GM21529 (cell line): ENCODE results near the gene ARHGEF2.

Source experiments
- ATAC-seq: cut with Tn5 transposase; IDR thresholded peaks from one replicate; pipeline ENCODE4 v1.9.1; 2021; ENCODE audit not compliant: unreplicated experiment

ARHGEF2 gene

DNA sequence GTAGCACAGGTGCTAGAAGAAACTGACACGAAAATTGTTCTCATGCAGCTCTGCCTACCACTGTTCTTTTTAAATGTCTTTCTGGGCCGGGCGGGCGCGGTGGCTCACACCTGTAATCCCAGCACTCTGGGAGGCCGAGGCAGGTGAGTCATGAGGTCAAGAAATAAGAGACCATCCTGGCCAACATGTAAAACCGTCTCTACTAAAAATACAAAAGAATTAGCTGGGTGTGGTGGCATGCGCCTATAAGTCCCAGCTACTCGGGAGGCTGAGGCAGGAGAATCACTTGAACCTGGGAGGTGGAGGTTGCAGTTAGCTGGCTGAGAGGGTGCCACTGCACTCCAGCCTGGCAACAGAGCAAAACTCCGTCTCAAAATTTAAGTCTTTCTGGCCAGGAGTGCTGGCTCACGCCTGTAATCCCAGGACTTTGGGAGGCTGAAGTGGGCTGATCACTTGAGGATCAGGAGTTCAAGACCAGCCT is 66.3 kb downstream of the ARHGEF2 start:
- ATAC-seq = no peak

DNA sequence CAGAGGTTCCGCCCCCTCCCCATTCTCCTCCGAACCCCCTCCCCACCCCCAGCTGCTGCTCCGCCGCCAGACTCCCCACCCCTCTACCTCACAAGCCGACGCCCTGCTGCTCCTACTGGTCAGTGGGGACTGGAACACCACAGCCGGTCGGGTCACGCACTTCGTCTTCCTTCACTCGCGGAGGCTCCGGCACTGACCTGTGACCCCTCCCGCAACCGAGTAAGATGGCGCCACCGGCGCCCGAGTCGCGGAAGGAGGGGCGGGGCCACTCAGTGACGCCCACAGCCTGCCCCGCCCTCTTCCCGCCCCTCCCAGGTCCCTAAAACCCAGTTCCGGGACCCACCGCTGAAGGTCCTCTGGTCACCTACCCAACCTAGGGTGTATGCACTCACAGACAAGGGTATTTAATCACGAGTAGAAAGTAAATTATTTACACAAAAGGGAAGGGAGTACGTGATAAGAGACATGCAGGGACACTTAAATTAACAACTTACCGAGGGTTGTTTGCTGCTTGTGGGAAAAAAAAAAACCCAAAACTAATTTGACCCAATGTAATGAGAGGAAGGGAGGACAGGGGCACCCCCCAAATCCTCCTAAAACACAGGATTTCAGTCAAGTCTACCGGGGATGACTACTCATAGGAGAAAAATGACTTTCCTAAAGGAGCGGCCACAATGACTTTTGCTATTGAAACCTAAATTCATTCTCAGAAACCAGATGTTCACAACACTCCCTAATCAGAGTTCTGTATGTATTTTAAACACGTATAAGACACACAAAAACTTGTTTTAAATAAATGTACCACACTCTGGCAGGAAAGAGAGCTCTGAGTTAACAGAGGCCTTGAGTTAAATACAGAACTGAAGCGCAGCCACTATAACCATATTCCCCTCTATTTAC is 66.9 kb downstream of the ARHGEF2 start, which contains the start of gene RIT1:
RIT1 (minus strand) TSS at position 194 of the 900 bp plus-strand sequence. CDS start 588 bp downstream, outside the sequence.
- peak; percentile 85 for ATAC-seq

DNA sequence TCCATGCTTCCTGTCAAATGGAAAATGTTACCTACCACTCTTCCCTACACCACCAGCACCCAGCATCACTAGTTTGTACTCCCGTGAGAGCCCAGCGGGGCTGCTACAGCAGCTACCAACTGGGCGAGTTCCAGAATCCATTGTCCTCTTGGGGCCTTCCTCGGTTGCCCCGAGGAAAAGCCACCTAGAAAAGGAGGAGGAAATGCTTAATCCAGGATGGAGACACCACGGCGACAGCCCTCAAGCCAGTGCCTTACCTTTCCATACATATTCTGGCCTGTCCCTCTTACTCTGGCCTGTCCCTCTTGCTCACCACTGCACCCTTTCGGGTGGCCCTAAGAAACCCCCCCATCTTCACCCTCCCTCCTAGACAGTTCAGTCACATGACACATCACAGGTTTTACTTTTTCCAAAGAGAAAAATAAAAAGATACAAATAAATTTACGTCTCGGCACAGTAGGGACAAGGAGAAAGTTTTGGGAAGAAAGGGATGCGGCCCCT is 67.7 kb downstream of the ARHGEF2 start:
- ATAC-seq = peak; percentile 29

DNA sequence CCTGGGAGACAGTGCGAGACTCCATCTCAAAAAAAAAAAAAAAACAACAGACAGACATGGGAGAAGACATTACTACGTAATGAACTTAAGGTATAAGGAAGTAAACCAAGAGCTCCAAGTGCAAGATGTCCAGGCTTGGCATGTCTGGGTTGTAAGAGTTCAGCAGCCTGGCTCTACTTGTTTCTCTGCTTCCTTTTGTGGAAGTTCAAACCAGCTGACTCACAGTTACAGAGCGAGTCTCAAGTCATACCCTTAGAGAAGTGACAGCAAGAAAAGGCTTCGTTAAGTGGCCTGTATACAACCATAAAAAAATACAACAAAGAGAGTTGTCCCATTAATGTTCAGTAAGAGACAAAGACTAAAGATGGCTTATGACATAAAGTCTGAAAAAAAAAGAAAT is 68.5 kb downstream of the ARHGEF2 start:
- no peak for ATAC-seq

DNA sequence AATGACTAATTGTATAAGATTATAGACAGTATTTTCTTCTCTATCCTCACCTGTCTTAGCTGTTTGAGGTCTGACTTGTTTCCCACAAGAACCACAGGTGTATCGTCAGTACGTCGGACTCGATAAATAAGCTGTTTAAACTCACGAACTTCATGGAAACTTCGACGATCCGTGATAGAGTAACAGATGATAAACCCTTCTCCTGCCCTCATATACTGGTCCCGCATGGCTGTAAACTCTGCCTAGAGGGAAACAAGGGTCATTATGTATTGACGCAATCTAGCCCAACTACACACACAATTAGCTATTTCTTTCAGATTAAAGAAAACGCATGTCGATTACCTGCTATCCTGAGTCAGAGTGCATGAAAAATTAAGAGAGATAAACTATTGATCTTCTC is 74.1 kb downstream of the ARHGEF2 start:
- no peak for ATAC-seq

DNA sequence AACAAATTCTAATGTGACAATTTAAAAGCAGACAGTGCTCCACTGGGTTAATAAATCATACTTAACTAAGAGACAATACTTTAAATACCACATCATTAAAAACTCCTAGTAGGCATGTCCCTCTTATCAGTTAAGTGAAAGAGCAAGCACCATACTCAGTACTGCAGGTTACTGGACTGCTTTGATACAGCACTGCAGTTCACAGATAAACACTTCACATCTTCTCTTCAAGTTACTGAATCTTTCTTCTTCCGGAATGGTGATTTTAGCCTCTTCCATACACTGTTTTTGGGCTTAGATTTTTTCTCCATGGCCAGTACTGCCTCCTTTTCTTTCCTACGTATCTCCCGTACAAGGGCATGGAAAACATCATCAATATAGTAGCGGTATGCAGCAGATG is 78.2 kb downstream of the ARHGEF2 start:
- no peak for ATAC-seq

DNA sequence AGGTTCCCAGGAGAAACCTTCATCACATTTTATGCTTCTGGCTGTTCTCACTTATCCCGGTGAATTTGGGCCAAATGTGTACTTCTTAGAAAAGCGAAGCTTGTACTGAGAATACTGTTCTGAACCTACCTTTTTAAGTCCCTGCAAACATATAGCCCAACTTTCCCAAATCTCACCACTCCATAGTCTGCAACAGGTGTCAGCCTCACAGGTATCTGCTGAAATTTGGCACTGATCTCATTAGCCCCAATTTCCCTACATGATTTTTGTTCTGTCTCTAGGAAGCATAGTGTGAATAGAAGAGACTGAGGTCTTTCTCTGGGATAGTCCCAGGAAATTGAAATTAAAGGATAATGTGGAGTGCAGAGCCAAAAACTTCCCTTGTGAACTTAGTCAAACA is 78.7 kb downstream of the ARHGEF2 start:
- ATAC-seq = no peak

DNA sequence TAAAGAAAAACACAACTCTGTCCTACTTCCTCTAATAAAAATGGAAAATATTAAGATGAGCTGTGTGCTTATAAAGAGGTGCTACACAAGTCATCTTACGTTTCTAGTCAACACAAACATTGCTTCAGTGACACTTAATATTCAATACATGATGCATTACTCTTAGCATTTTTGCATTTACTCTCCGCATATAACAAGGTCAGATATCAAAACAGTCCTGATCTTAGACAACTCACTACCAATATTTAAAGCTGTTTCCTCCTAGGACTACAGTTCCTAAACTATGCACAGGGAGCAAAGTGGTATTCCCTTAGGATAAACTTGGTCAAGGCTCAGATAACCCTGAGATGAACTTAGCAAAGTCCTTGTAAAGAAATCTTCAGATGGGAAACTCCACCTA is 79.5 kb downstream of the ARHGEF2 start:
- no peak for ATAC-seq

DNA sequence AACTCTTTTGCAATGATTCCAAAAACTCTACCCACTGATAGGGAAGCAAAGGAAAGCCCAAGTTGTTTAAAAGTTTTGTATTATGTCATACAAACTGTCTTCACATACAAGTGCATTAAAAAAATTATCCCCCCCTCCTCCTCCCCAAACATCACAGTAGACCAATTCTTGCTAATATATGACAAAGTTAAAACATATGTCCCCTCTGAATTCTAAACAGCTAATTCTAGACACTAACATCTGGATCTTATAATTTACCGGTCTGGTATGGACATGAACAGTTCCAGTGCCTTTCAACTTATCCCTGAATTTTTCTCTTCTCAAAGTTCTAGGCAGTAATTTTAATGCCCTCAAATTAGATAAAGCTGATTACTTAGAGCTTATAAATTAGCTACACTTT is 80.6 kb downstream of the ARHGEF2 start:
- no peak for ATAC-seq
